Measurements from ENCODE around the gene SMG6.

SMG6 gene

GRCh38 chr17:2061441-2061958 lies 242.1 kb downstream of the SMG6 start:
- peaks cover 60% of the 10 kb centered on the region for H3K27me3 Mint-ChIP-seq (ENCODE audit: low read depth, poor library complexity)
- peaks cover 63% of the 10 kb centered on the region for H3K36me3 Mint-ChIP-seq (ENCODE audit: low read depth)
- H3K27ac Mint-ChIP-seq: no peak overlapping the region
- no peak for DNase-seq
- H3K4me3 Mint-ChIP-seq: no peak overlapping the region
- TF ChIP-seq CTCF (IDR thresholded peaks at IDR 0.05): no peak
- H3K9me3 Mint-ChIP-seq: no peaks in the 10 kb centered on the region
- H3K4me1 Mint-ChIP-seq: peaks cover 51% of the 10 kb centered on the region

- peaks cover 58% of the 10 kb centered on the region for H3K36me3 Mint-ChIP-seq (ENCODE audit: low read depth)
- H3K4me1 Mint-ChIP-seq: peaks cover 45% of the 10 kb centered on the region
- peaks cover 67% of the 10 kb centered on the region for H3K27me3 Mint-ChIP-seq (ENCODE audit: low read depth, poor library complexity)
- H3K9me3 Mint-ChIP-seq: no peaks in the 10 kb centered on the region
- H3K4me3 Mint-ChIP-seq: no peak overlapping the region
- H3K27ac Mint-ChIP-seq: no peak overlapping the region
- no peak for TF ChIP-seq CTCF (IDR thresholded peaks at IDR 0.05)
- no peak for DNase-seq
These were observed 242.7 kb downstream of the SMG6 start for GRCh38 chr17:2060681-2061440.

GRCh38 chr17:2060385-2060658 lies 243.3 kb downstream of the SMG6 start:
- H3K27ac Mint-ChIP-seq: no peak overlapping the region
- peaks cover 67% of the 10 kb centered on the region for H3K27me3 Mint-ChIP-seq (ENCODE audit: low read depth, poor library complexity)
- H3K9me3 Mint-ChIP-seq: no peaks in the 10 kb centered on the region
- no peak for TF ChIP-seq CTCF (IDR thresholded peaks at IDR 0.05)
- peaks cover 39% of the 10 kb centered on the region for H3K4me1 Mint-ChIP-seq
- DNase-seq: no peak
- peaks cover 52% of the 10 kb centered on the region for H3K36me3 Mint-ChIP-seq (ENCODE audit: low read depth)
- H3K4me3 Mint-ChIP-seq: no peak overlapping the region

- Mint-ChIP-seq H3K27ac (no peak overlapping the region), H3K4me3 (peak overlapping the region; percentile 21), H3K27me3 (ENCODE audit: low read depth, poor library complexity) (peaks cover 70% of the 10 kb centered on the region), H3K4me1 (peaks cover 36% of the 10 kb centered on the region), H3K9me3 (no peaks in the 10 kb centered on the region), H3K36me3 (ENCODE audit: low read depth) (peaks cover 49% of the 10 kb centered on the region)
- DNase-seq: no peak
- TF ChIP-seq CTCF (IDR thresholded peaks at IDR 0.05): no peak
These were observed 243.8 kb downstream of the SMG6 start for GRCh38 chr17:2059547-2060384.

- DNase-seq: peak; percentile 53
- peaks cover 40% of the 10 kb centered on the region for H3K36me3 Mint-ChIP-seq (ENCODE audit: low read depth)
- H3K27me3 Mint-ChIP-seq (ENCODE audit: low read depth, poor library complexity): peaks cover 79% of the 10 kb centered on the region
- peaks cover 27% of the 10 kb centered on the region for H3K4me1 Mint-ChIP-seq
- peak; percentile 45 for TF ChIP-seq CTCF (IDR thresholded peaks at IDR 0.05)
- H3K4me3 Mint-ChIP-seq: peak overlapping the region; percentile 21
- no peak overlapping the region for H3K27ac Mint-ChIP-seq
- no peaks in the 10 kb centered on the region for H3K9me3 Mint-ChIP-seq
These were observed 244.7 kb downstream of the SMG6 start for GRCh38 chr17:2058586-2059546.

Data from nephron progenitor cell (in vitro differentiated cells).